Mucosa of stomach (tissue), 1 donor: Measurements from ENCODE around the gene SGSM2.

Experiments
- H3K27me3 ChIP-seq: one replicate; pipeline ENCODE4 v1.7.0; 2013; ENCODE audit warnings: mild to moderate bottlenecking, low read length; ENCODE audit not compliant: control insufficient read depth, insufficient read depth
- H3K36me3 ChIP-seq: one replicate; pipeline ENCODE4 v1.7.0; 2013; ENCODE audit warnings: low read length; ENCODE audit not compliant: control insufficient read depth, insufficient read depth
- H3K4me1 ChIP-seq: one replicate; pipeline ENCODE4 v1.7.0; 2013; ENCODE audit warnings: mild to moderate bottlenecking, low read length; ENCODE audit not compliant: control insufficient read depth, insufficient read depth
- H3K4me3 ChIP-seq: one replicate; pipeline ENCODE4 v1.7.0; 2013; ENCODE audit warnings: low read length
- H3K9ac ChIP-seq: one replicate; pipeline ENCODE4 v1.7.0; 2013; ENCODE audit warnings: mild to moderate bottlenecking, low read length, moderate library complexity
- H3K9me3 ChIP-seq: one replicate; pipeline ENCODE4 v1.7.0; 2013; ENCODE audit warnings: mild to moderate bottlenecking, low read length, moderate library complexity; ENCODE audit not compliant: control insufficient read depth
- donor health status: Pancreatic carcinoma.

The SGSM2 gene

DNA sequence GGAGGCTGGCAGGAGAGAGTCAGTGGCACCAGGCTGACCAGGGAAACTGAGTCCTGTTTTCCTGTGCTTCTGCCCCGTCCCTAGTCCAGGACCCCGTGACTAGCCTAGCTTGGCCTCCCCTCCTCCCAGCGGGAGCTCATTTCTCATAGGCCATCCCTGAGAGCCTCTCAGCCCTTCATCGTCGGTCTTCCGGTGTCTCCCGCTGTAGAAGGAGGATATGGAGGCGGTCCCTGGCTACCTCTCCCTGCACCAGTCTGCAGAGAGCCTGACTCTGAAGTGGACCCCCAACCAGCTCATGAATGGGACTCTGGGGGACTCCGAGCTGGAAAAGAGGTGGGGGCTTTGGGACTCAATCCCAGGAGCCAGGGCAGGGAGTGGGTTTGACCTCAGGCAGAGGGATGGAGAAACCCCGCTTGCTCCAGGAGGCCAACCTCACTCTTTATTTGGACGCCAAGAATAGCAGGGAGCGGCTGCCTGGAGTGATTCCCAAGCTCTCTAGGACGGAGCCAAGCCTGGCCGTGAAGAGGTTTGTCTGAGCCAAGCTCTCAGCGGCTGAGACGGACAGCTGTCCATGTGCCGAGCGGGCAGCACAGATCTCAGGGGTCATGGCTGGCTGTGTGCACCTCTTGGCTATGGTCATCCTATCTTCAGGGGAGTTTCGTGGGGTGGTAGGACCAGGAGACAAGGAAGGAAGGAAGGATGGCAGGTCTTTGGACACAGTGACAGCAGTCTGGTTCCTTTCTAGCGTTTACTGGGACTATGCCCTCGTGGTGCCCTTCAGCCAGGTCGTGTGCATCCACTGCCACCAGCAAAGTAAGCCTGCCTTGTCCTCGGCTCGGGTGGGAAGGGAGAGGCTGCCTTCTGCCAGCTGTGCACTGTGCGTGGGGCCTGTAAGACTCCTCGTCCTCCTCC lies 26.8 kb downstream of the SGSM2 start:
- peaks cover 28% of the 10 kb centered on the region for H3K4me1 ChIP-seq
- no peak overlapping the region for H3K9ac ChIP-seq
- H3K4me3 ChIP-seq = no peak overlapping the region
- no peaks in the 10 kb centered on the region for H3K36me3 ChIP-seq
- no peaks in the 10 kb centered on the region for H3K27me3 ChIP-seq
- H3K9me3 ChIP-seq = no peaks in the 10 kb centered on the region

DNA sequence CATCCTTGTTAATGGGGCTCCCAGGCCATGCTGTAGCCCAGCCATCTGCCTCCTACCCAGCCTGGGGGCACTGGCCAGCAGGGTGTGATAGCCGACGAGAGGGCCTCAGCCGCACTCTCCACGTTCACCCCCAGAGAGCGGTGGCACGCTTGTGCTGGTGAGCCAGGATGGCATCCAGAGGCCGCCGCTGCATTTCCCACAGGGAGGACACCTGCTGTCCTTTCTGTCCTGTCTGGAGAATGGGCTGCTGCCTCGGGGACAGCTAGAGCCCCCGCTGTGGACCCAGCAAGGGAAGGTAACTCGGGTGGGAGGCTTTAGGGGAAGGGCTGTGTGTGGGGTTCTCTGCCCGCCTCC lies 27.4 kb downstream of the SGSM2 start:
- Histone ChIP-seq H3K9me3 (no peaks in the 10 kb centered on the region), H3K36me3 (no peaks in the 10 kb centered on the region), H3K4me3 (no peak overlapping the region), H3K9ac (no peak overlapping the region), H3K4me1 (peaks cover 21% of the 10 kb centered on the region), H3K27me3 (no peaks in the 10 kb centered on the region)

DNA sequence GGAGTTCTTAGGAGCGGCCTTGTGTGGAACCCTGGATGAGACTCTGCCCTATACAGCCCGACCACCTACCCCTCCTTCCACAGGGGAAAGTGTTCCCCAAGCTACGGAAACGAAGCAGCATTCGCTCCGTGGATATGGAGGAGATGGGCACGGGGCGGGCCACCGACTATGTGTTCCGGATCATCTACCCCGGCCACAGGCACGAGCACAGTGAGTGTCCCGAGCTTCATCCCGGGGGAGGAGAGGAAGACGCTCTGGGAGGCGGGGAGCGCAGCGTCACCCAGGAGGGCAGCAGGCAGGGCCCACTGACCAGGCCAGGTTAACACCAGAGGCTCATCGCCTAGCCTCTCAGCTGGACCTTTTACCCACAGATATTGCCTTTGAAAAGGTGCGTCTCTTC lies 27.8 kb downstream of the SGSM2 start:
- Histone ChIP-seq H3K9me3 (no peaks in the 10 kb centered on the region), H3K9ac (no peak overlapping the region), H3K27me3 (no peaks in the 10 kb centered on the region), H3K36me3 (no peaks in the 10 kb centered on the region), H3K4me3 (no peak overlapping the region), H3K4me1 (peaks cover 18% of the 10 kb centered on the region)

DNA sequence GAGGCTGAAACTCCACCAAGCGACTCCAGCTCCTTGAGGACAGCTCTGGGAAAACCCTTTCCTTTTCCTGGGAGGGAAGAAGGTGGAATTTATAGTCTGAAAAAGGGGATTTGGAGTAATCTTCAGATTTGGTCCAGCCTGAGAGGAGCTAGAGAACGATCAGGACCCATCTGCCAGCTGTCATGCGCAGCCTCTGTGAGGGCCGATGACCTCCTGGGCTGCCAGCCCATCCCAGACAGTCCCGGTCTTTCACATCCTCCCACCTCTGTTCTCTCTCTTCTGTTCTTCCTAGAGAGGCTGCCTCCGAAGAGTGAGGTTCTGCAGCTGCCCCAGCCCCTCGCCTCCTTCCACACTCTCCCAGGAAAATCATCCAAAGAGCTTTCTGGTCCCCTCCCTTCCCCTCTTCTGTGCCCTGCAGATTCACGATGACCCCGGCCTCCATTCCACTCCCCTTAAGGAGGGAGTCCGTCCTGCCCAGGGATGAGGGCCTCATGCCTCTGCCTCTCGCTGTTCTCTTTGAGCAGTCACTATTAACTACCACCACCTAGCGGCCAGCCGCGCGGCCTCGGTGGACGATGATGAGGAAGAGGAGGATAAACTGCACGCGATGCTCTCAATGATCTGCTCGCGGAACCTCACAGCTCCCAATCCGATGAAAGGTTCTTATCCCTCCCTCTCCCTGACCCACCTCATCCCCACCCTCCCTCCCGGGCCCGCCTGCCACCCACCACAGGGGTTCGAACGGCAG lies 29.6 kb downstream of the SGSM2 start:
- Histone ChIP-seq H3K4me1 (no peaks in the 10 kb centered on the region), H3K4me3 (no peak overlapping the region), H3K9me3 (no peaks in the 10 kb centered on the region), H3K36me3 (no peaks in the 10 kb centered on the region), H3K27me3 (no peaks in the 10 kb centered on the region), H3K9ac (no peak overlapping the region)

DNA sequence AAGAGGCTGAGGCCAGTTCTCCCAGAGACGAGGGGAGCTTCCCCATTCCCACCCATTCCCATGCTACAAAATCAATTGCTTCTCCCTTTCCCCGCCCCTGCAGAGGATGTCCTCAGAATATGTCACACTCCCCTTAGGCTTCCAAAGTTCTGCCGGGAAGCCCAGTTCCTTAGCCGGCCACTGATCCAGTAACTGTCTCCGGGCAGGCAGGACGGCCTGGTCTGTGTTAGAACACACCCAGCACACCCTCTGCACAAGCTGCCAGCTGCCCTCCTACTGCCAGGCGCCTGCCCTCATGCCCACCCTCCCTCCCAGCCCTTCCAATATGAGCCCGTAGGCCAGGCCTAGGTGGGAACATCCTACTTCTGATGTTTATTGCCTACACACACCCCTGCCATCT lies 31.1 kb downstream of the SGSM2 start:
- Histone ChIP-seq H3K27me3 (no peaks in the 10 kb centered on the region), H3K36me3 (no peaks in the 10 kb centered on the region), H3K4me3 (no peak overlapping the region), H3K9me3 (no peaks in the 10 kb centered on the region), H3K4me1 (no peaks in the 10 kb centered on the region), H3K9ac (no peak overlapping the region)

DNA sequence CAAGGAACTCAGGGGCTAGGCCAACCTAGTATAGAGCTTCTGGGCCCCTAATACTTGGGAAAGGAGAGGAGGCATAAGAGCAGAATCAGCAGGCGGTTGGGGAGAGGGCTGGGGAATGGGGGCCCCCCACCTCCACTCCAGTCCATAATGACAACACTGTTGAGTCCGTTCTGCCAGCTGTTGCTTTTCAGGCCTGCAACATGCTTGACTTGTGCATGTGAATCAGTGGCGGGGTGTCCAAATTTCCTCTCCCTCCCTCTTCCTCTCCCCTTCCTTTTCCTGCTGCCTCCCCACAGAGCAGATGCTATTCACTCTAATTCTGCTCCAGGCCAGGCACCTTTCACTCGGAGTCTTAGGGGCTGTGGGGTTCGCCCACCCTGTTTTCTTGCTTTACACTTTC lies 31.7 kb downstream of the SGSM2 start:
- Histone ChIP-seq H3K36me3 (no peaks in the 10 kb centered on the region), H3K9ac (no peak overlapping the region)

DNA sequence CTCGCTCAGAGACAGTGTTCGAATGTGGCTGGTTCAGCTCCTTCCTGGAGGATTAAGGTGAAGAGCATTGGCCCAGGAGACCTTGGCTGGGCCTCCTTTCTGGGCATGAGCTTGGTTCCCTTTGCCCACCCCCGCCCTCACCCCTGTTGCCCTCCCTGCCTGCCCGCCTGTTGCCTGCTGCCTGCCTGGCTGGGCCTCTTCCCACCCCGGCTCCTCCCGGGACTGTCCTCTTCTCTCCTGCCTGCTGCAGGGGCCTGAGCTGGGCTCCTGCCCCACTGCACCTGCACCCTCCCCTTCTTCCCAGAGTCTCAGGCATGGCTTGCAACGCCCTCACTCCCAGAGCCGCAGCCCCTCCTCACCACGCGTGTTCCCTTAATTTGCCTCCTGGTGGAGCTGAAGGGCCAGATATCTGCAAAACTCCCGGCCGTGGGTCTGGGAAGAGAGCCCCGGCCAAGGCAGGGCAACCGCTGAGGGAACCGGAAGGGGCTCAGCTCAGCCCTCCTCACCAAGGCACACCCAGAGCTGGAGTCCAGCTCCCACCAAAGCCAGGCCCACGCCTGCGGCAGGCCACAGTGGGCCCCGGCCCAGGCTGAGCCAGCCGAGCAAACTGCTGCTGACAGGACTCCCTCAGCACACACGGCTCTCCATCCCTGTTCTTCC lies 32.4 kb downstream of the SGSM2 start:
- Histone ChIP-seq H3K9me3 (no peaks in the 10 kb centered on the region), H3K4me3 (no peak overlapping the region), H3K4me1 (no peaks in the 10 kb centered on the region), H3K27me3 (no peaks in the 10 kb centered on the region), H3K36me3 (no peaks in the 10 kb centered on the region), H3K9ac (no peak overlapping the region)

More for the DNA sequence above, 31.7 kb downstream of the SGSM2 start:
- no peaks in the 10 kb centered on the region for H3K27me3 ChIP-seq
- no peaks in the 10 kb centered on the region for H3K9me3 ChIP-seq
- H3K4me3 ChIP-seq = no peak overlapping the region
- no peaks in the 10 kb centered on the region for H3K4me1 ChIP-seq

DNA sequence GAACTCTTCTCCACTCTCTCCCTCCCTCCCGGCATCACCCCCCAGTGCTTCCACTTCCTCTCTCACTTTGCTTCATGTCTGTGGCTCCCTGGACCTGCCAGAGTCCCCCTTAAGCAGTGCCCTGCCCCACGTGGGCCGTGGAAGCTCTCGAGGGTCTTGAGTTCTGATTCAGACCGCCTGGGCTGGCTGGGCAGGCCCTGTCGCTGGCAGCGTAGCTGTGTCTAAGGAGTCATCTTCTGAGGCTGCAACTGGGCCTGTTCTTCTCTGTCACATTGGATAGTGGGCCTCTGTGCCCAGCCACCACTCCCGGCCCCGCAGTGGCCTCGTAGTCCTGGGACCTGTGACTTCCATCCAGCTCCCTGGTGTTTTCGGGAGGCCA lies 32.9 kb downstream of the SGSM2 start:
- Histone ChIP-seq H3K9me3 (no peaks in the 10 kb centered on the region), H3K4me3 (no peak overlapping the region), H3K4me1 (no peaks in the 10 kb centered on the region), H3K9ac (no peak overlapping the region), H3K27me3 (no peaks in the 10 kb centered on the region), H3K36me3 (no peaks in the 10 kb centered on the region)

DNA sequence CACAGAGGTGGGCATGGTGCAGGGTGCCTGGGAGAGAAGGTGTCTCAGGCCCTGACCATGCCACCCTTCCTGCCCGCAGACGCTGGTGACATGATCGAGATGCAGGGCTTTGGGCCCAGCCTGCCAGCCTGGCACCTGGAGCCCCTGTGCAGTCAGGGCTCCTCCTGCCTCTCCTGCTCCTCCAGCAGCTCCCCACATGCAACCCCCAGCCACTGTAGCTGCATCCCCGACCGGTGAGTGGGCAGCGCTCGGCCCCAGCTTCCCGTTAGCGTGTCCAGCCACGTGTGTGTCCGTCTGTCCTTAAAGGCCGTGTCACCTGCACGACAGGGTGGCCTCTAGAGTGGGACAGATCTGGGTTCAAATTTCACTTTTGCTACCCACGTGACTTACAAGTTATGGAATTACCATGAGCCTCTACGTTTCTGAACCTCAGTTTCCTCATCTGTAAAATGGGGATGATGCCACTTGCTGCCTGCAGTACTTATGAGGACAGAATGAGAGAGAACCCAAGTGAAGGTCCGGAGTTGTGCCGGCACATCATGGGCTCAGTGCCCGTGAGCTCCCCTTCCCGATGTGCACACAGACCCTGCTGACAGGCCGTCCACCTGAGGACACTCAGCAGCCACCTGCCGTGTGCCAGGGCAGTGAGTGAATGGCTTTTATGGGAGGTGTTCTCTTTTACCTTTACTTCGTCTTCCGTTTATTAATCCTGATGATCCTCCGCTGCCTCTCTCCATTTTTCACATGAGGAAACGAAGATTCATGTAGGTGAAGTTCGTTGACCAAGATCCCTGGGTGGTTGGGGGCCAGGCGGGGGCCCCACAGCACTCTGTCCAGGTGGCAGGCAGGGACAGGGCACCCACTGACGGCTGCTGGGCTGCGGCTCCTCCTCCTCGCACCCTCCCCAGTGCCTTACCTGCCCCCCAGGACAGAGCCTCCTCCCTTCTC lies 34.2 kb downstream of the SGSM2 start:
- H3K27me3 ChIP-seq = no peaks in the 10 kb centered on the region
- no peak overlapping the region for H3K4me3 ChIP-seq
- H3K4me1 ChIP-seq = no peaks in the 10 kb centered on the region
- H3K9me3 ChIP-seq = no peaks in the 10 kb centered on the region
- H3K36me3 ChIP-seq = no peaks in the 10 kb centered on the region
- no peak overlapping the region for H3K9ac ChIP-seq

DNA sequence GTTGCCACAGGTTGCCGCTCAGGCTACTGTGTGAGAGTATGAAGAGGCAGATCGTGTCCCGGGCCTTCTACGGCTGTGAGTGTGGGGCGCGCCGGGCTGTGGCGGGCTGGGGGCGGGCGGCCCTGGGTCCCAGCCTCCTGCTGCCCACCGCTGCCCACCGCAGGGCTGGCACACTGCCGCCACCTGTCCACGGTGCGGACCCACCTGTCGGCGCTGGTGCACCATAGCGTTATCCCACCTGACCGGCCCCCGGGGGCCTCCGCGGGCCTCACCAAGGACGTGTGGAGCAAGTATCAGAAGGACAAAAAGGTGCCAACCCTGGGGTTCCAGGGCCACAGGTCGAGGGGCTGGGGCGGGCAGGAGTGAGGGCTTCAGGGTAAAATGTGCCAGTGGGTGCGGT lies 34.9 kb downstream of the SGSM2 start:
- Histone ChIP-seq H3K9me3 (no peaks in the 10 kb centered on the region), H3K36me3 (no peaks in the 10 kb centered on the region), H3K9ac (no peak overlapping the region), H3K4me1 (no peaks in the 10 kb centered on the region), H3K27me3 (no peaks in the 10 kb centered on the region), H3K4me3 (no peak overlapping the region)

DNA sequence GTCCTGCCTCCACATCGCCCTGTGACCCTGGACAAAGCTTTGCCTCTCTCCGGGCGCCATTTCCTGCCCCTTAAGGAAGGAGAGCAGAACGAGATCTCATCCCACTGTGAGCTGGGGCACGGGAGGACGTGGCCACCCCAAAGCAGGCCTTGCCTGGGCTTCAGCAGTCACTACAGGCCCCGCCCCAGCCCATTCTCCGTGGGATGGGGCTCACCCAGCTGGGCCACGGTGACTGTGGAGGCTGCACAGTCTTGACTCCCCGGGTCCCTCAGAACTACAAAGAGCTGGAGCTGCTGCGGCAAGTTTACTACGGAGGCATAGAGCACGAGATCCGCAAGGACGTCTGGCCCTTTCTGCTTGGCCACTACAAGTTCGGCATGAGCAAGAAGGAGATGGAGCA lies 35.4 kb downstream of the SGSM2 start:
- Histone ChIP-seq H3K4me3 (no peak overlapping the region), H3K9me3 (no peaks in the 10 kb centered on the region), H3K36me3 (no peaks in the 10 kb centered on the region), H3K9ac (no peak overlapping the region), H3K27me3 (no peaks in the 10 kb centered on the region), H3K4me1 (no peaks in the 10 kb centered on the region)
